ENCODE results near the gene TMEM212.

GRCh38 chr3:171840811-171841619 is 2.1 kb upstream of the TMEM212 start:
- TF ChIP-seq CTCF (IDR thresholded peaks at IDR 0.05) (no peak), POLR2A (IDR thresholded peaks at IDR 0.05) (no peak), EP300 (IDR thresholded peaks at IDR 0.05) (no peak)

All from stomach (tissue), 4 donors.